DOHH2 (cell line): ENCODE data around the gene CADPS.

Source experiments
- H3F3A ChIP-seq: fragments of 200-600 bp; sonication (generic), shearing (Covaris generic); 2 replicates; pipeline ENCODE4 v1.6.0; 2016; ENCODE audit warnings: antibody characterized with exemption, mild to moderate bottlenecking; ENCODE audit not compliant: control insufficient read depth, insufficient read depth
- H3K27ac ChIP-seq: fragments of 200-600 bp; sonication (generic); 2 replicates; pipeline ENCODE4 v1.5.1; 2014; ENCODE audit warnings: low read depth, mild to moderate bottlenecking, low read length, moderate library complexity
- H3K27me3 ChIP-seq: fragments of 200-600 bp; sonication (generic); 2 replicates; pipeline ENCODE4 v1.6.1; 2014; ENCODE audit warnings: mild to moderate bottlenecking, low read length, mixed read lengths; ENCODE audit not compliant: control insufficient read depth
- H3K36me3 ChIP-seq: fragments of 200-600 bp; sonication (generic); 2 replicates; pipeline ENCODE4 v1.6.1; 2014; ENCODE audit warnings: mild to moderate bottlenecking, low read length, moderate library complexity, mixed read lengths; ENCODE audit not compliant: control insufficient read depth
- H3K4me1 ChIP-seq: fragments of 200-600 bp; sonication (generic); 2 replicates; pipeline ENCODE4 v1.6.1; 2014; ENCODE audit warnings: mild to moderate bottlenecking, low read length, mixed read lengths; ENCODE audit not compliant: control insufficient read depth
- H3K4me2 ChIP-seq: fragments of 200-600 bp; sonication (generic); 2 replicates; pipeline ENCODE4 v1.6.0; 2014; ENCODE audit warnings: mild to moderate bottlenecking, low read length, moderate library complexity
- H3K4me3 ChIP-seq: fragments of 200-600 bp; sonication (generic); 2 replicates; pipeline ENCODE4 v1.5.1; 2014; ENCODE audit warnings: mild to moderate bottlenecking, low read length, mixed read lengths
- H3K79me2 ChIP-seq: fragments of 200-600 bp; sonication (generic); 2 replicates; pipeline ENCODE4 v1.6.1; 2014; ENCODE audit warnings: mild to moderate bottlenecking, low read length, mixed read lengths; ENCODE audit not compliant: control insufficient read depth
- H3K9me2 ChIP-seq: fragments of 200-600 bp; sonication (generic); replicated peaks from 2 replicates; pipeline ENCODE4 v1.6.1; 2014; ENCODE audit warnings: mild to moderate bottlenecking, low read length, mixed read lengths; ENCODE audit not compliant: control insufficient read depth
- H3K9me3 ChIP-seq: fragments of 200-600 bp; sonication (generic); 2 replicates; pipeline ENCODE4 v1.6.1; 2014; ENCODE audit warnings: antibody characterized with exemption, low read length, mixed read lengths; ENCODE audit not compliant: control insufficient read depth, insufficient read depth
- H4K20me1 ChIP-seq: fragments of 200-600 bp; sonication (generic); 2 replicates; pipeline ENCODE4 v1.6.0; 2014; ENCODE audit warnings: low read depth, mild to moderate bottlenecking, antibody characterized with exemption, low read length, moderate library complexity; ENCODE audit not compliant: control insufficient read depth, insufficient read depth
- CTCF ChIP-seq: fragments of 200-600 bp; sonication (generic); IDR thresholded peaks from one replicate; pipeline ENCODE4 v1.5.1; 2014; ENCODE audit warnings: antibody characterized with exemption, mild to moderate bottlenecking, low read depth, low read length; ENCODE audit not compliant: poor library complexity, severe bottlenecking
- EZH2phosphoT487 ChIP-seq: fragments of 200-600 bp; sonication (generic); IDR thresholded peaks from 2 replicates; pipeline ENCODE4 v1.6.1; 2017; ENCODE audit warnings: borderline replicate concordance, mild to moderate bottlenecking, antibody characterized with exemption, low read length, moderate library complexity, mixed read lengths

The CADPS gene

DNA sequence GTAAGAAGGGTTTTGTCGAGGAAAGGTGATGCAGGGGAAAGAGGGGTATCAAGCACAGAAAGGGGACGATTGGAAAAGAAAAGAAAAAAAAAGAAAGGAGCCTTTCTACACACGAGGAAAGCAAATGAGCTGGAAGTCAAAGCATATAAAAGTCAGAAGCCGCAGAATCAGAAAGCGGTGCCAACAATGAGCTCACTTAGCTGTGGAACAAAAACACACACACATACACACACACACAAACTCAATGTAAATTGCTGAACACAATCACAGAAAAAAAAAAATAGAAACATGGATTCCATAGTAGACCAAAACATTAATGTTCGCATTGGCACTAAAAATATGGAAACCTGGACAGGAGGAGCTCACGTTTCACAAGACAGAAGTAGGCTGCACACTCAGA is 438.4 kb downstream of the CADPS start:
- TF ChIP-seq EZH2phosphoT487 = no peak
- no peak for TF ChIP-seq CTCF
- H4K20me1 ChIP-seq = no peaks in the 10 kb centered on the region
- H3K4me2 ChIP-seq = no peak overlapping the region

GRCh38 chr3:62433396-62433795 is 441.8 kb downstream of the CADPS start:
- Histone ChIP-seq H3K27me3 (no peaks in the 10 kb centered on the region), H3K36me3 (no peaks in the 10 kb centered on the region; the same call in 1 of the 2 replicates), H3K27ac (no peak overlapping the region), H3K9me2 (no peaks in the 10 kb centered on the region), H3K9me3 (no peaks in the 10 kb centered on the region), H3K4me2 (no peak overlapping the region), H3K4me1 (no peaks in the 10 kb centered on the region), H3K4me3 (no peak overlapping the region), H4K20me1 (no peaks in the 10 kb centered on the region), H3F3A (no peaks in the 10 kb centered on the region), H3K79me2 (no peaks in the 10 kb centered on the region)
- TF ChIP-seq CTCF (no peak), EZH2phosphoT487 (no peak)

More for the DNA sequence above, 438.4 kb downstream of the CADPS start:
- Histone ChIP-seq H3K36me3 (no peaks in the 10 kb centered on the region; the same call in 1 of the 2 replicates), H3K9me2 (no peaks in the 10 kb centered on the region), H3K4me1 (no peaks in the 10 kb centered on the region), H3K27me3 (no peaks in the 10 kb centered on the region), H3K79me2 (no peaks in the 10 kb centered on the region), H3K9me3 (no peaks in the 10 kb centered on the region), H3F3A (no peaks in the 10 kb centered on the region), H3K27ac (no peak overlapping the region), H3K4me3 (no peak overlapping the region)

DNA sequence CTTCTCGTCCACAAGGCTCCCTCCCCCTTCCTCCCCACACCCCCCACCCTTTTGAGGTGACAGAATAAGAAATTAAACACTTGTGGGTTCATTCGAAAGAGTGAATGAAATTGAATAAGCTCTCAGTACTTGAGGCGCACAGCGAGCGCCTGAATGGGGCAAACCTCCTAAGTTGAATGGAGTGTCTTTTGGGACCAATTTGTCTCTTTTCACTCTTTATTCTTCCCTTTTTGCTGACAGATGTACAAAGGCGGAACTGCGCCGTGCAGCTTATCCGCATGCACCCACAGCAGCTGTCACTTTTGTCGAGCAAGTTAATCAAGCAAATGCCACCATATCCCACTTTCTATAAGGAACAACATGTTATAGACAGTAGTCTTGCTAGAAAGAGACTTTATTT is 454.0 kb downstream of the CADPS start:
- H3K9me3 ChIP-seq = no peaks in the 10 kb centered on the region
- no peaks in the 10 kb centered on the region for H3K36me3 ChIP-seq
- no peaks in the 10 kb centered on the region for H3K9me2 ChIP-seq
- H4K20me1 ChIP-seq = no peaks in the 10 kb centered on the region
- no peak overlapping the region for H3K27ac ChIP-seq
- no peaks in the 10 kb centered on the region for H3F3A ChIP-seq
- no peaks in the 10 kb centered on the region for H3K27me3 ChIP-seq
- no peaks in the 10 kb centered on the region for H3K4me1 ChIP-seq
- no peaks in the 10 kb centered on the region for H3K79me2 ChIP-seq
- TF ChIP-seq CTCF = no peak
- TF ChIP-seq EZH2phosphoT487 = no peak
- no peak overlapping the region for H3K4me2 ChIP-seq
- no peak overlapping the region for H3K4me3 ChIP-seq

DNA sequence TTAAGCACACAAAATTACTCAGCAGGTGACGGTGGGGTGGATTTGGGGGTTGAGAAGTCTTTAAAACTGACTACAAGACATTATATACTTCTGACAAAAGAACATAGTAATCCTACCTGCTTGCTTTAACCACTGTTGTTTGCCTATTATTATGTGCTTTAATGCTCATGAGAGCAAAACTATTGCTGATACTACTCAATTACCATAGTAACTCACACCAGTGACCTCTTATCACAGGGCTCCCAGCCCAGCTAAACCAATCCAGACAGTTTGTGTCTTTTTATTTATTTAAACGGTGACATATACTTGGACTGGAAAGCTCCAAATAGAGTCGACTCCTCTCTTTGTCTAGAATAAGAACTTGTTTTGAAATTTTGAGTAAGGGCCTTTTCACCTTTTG is 459.1 kb downstream of the CADPS start:
- Histone ChIP-seq H3K79me2 (no peaks in the 10 kb centered on the region), H3K36me3 (no peaks in the 10 kb centered on the region), H3K4me2 (no peak overlapping the region), H4K20me1 (no peaks in the 10 kb centered on the region), H3K9me3 (no peaks in the 10 kb centered on the region), H3K4me3 (no peak overlapping the region), H3K27ac (no peak overlapping the region), H3F3A (no peaks in the 10 kb centered on the region), H3K4me1 (no peaks in the 10 kb centered on the region), H3K27me3 (no peaks in the 10 kb centered on the region), H3K9me2 (no peaks in the 10 kb centered on the region)
- no peak for TF ChIP-seq EZH2phosphoT487
